Ectodermal cell (in vitro differentiated cells): ENCODE measurements around the gene HTR3B.
"Not testable (repeated sequence)": the region's sequence is repeated elsewhere in the genome, so short reads cannot be mapped to it uniquely, and the experiment has no call there.

Source experiments
- H3K27ac ChIP-seq: 2 replicates; pipeline ENCODE4 v1.7.0; 2013; ENCODE audit warnings: mild to moderate bottlenecking, low read depth, low read length; ENCODE audit not compliant: insufficient read depth, poor library complexity, severe bottlenecking
- H3K27me3 ChIP-seq: 2 replicates; pipeline ENCODE4 v1.7.0; 2013; ENCODE audit warnings: mild to moderate bottlenecking, low read length; ENCODE audit not compliant: insufficient read depth, control insufficient read depth, poor library complexity, severe bottlenecking
- H3K36me3 ChIP-seq: one replicate; pipeline ENCODE4 v1.7.0; 2013; ENCODE audit warnings: low read length; ENCODE audit not compliant: control insufficient read depth, insufficient read depth
- H3K4me1 ChIP-seq: one replicate; pipeline ENCODE4 v1.7.0; 2013; ENCODE audit warnings: low read length; ENCODE audit not compliant: control insufficient read depth, insufficient read depth
- H3K4me3 ChIP-seq: 2 replicates; pipeline ENCODE4 v1.7.0; 2013; ENCODE audit warnings: low read depth, low read length, control low read depth; ENCODE audit not compliant: insufficient read depth
- H3K9me3 ChIP-seq: 2 replicates; pipeline ENCODE4 v1.7.0; 2013; ENCODE audit warnings: mild to moderate bottlenecking, low read length, moderate library complexity; ENCODE audit not compliant: control insufficient read depth
- WGBS, 2 experiments: methylation state at CpG; one replicate each; pipeline ENCODE4 v1.1.7; 2013; ENCODE audit warnings: missing lambda C conversion rate in 2 of 2; 5-methylcytosine and 5-hydroxymethylcytosine counted together

The HTR3B gene

GRCh38 chr11:113873236-113873626, 31.4 kb upstream of the HTR3B start:
- H3K27me3 ChIP-seq: peaks cover 14% of the 10 kb centered on the region
- no peaks in the 10 kb centered on the region for H3K9me3 ChIP-seq
- no peak overlapping the region for H3K27ac ChIP-seq
- H3K36me3 ChIP-seq: no peaks in the 10 kb centered on the region
- no peak overlapping the region for H3K4me3 ChIP-seq
- 25 to 31% methylated on average over 5 of the region's 5 CpGs for WGBS, 2 experiments
- H3K4me1 ChIP-seq: peaks cover 8% of the 10 kb centered on the region

GRCh38 chr11:113874096-113874495, 30.5 kb upstream of the HTR3B start:
- H3K27ac ChIP-seq: no peak overlapping the region
- WGBS, 2 experiments: 44 to 54% methylated on average over 18 to 19 of the region's 19 CpGs
- H3K4me3 ChIP-seq: peak overlapping the region; percentile 65

GRCh38 chr11:113874581-113875233, 29.9 kb upstream of the HTR3B start:
- Histone ChIP-seq H3K4me1 (peaks cover 8% of the 10 kb centered on the region), H3K27ac (no peak overlapping the region), H3K4me3 (peak overlapping the region; percentile 65), H3K9me3 (no peaks in the 10 kb centered on the region), H3K27me3 (peaks cover 14% of the 10 kb centered on the region), H3K36me3 (no peaks in the 10 kb centered on the region)
- WGBS, 2 experiments: 1 to 2% methylated on average over 16 to 19 of the region's 19 CpGs

More at GRCh38 chr11:113874096-113874495, 30.5 kb upstream of the HTR3B start:
- peaks cover 8% of the 10 kb centered on the region for H3K4me1 ChIP-seq
- no peaks in the 10 kb centered on the region for H3K9me3 ChIP-seq
- peaks cover 14% of the 10 kb centered on the region for H3K27me3 ChIP-seq
- H3K36me3 ChIP-seq: no peaks in the 10 kb centered on the region

GRCh38 chr11:113875234-113876073, 29.1 kb upstream of the HTR3B start, which contains the start of gene USP28:
Gene USP28 (minus strand): TSS chr11:113875572. CDS start chr11:113875501, 71 bp downstream.
- peak within 1 kb of the TSS; percentile 67 for H3K27ac ChIP-seq
- peaks cover 8% of the 10 kb centered on the region for H3K4me1 ChIP-seq
- H3K4me3 ChIP-seq: peak within 1 kb of the TSS; percentile 65
- WGBS, 2 experiments: 0% methylated on average over 94 to 95 of the region's 95 CpGs
- H3K9me3 ChIP-seq: no peaks in the 10 kb centered on the region
- peaks cover 14% of the 10 kb centered on the region for H3K27me3 ChIP-seq
- no peaks in the 10 kb centered on the region for H3K36me3 ChIP-seq

GRCh38 chr11:113876074-113876797, 28.4 kb upstream of the HTR3B start:
- Histone ChIP-seq H3K4me1 (peaks cover 4% of the 10 kb centered on the region), H3K4me3 (peak overlapping the region; percentile 47), H3K9me3 (no peaks in the 10 kb centered on the region), H3K27ac (peak overlapping the region; percentile 67), H3K36me3 (no peaks in the 10 kb centered on the region), H3K27me3 (peaks cover 14% of the 10 kb centered on the region)
- 88 to 89% methylated on average over 24 of the region's 24 CpGs for WGBS, 2 experiments

- Histone ChIP-seq H3K36me3 (no peaks in the 10 kb centered on the region), H3K4me1 (peaks cover 4% of the 10 kb centered on the region), H3K9me3 (no peaks in the 10 kb centered on the region), H3K27me3 (peaks cover 14% of the 10 kb centered on the region), H3K4me3 (no peak overlapping the region), H3K27ac (no peak overlapping the region)
- 95 to 96% methylated on average over 8 of the region's 8 CpGs for WGBS, 2 experiments
Observed at GRCh38 chr11:113876798-113877669, 27.6 kb upstream of the HTR3B start.

- Histone ChIP-seq H3K27ac (no peak overlapping the region), H3K27me3 (peaks cover 14% of the 10 kb centered on the region), H3K36me3 (no peaks in the 10 kb centered on the region), H3K9me3 (no peaks in the 10 kb centered on the region), H3K4me3 (no peak overlapping the region), H3K4me1 (peaks cover 4% of the 10 kb centered on the region)
- 83 to 92% methylated on average over 5 of the region's 5 CpGs for WGBS, 2 experiments
Observed at GRCh38 chr11:113877670-113878055, 26.9 kb upstream of the HTR3B start.

- 90 to 92% methylated on average over 4 of the region's 4 CpGs for WGBS, 2 experiments
Observed at GRCh38 chr11:113879446-113879845, 25.1 kb upstream of the HTR3B start.

GRCh38 chr11:113880971-113881370, 23.6 kb upstream of the HTR3B start:
- Histone ChIP-seq H3K27ac (no peak overlapping the region), H3K27me3 (no peaks in the 10 kb centered on the region), H3K36me3 (no peaks in the 10 kb centered on the region), H3K4me3 (no peak overlapping the region), H3K9me3 (no peaks in the 10 kb centered on the region), H3K4me1 (peaks cover 4% of the 10 kb centered on the region)
- WGBS, 2 experiments: 91 to 99% methylated on average over 3 of the region's 4 CpGs

More at GRCh38 chr11:113879446-113879845, 25.1 kb upstream of the HTR3B start:
- not testable (repeated sequence) for H3K4me1 ChIP-seq, H3K4me3 ChIP-seq, H3K27ac ChIP-seq, H3K36me3 ChIP-seq, H3K27me3 ChIP-seq, H3K9me3 ChIP-seq
